ENCODE data around the gene REPIN1. TPM values are rescaled to one million over a fixed set of nuclear protein-coding genes. Genes with fewer than 3 reads are reported as not detected.

REPIN1 gene
- total RNA-seq (190 and 193 TPM in 2 replicates), polyA plus RNA-seq (126 and 165 TPM in 2 replicates), polyA minus RNA-seq (123 and 134 TPM in 2 replicates)
- 61.5 TPM for total RNA-seq (2013)

GRCh38 chr7:150368096-150368883 is at the start of gene REPIN1:
REPIN1 (plus strand) TSS chr7:150368822; CDS start chr7:150369712, 890 bp downstream.
- peak within 1 kb of the TSS; percentile 98 to 99 for H3K27ac ChIP-seq (ENCODE audit: low read length in 2 of 2)
- no peaks in the 10 kb centered on the region for H3K27me3 ChIP-seq (replicated peaks in 1 of 4; ENCODE audit: control extremely low read depth in 1 of 4, control insufficient read depth in 3 of 4, insufficient read depth in 4 of 4, low read length in 3 of 4)
- H3K79me2 ChIP-seq (ENCODE audit: control insufficient read depth, insufficient read depth, low read length): peaks cover 24% of the 10 kb centered on the region
- H3K4me3 Mint-ChIP-seq: peak within 1 kb of the TSS; percentile 92
- POLR2A ChIA-PET: interaction anchor here (0.5 to 6.6 kb wide), 6 partner anchors 11 to 963 kb away, joined by 4 to 120 read pairs (median 8); partner anchors contain the start of gene ZNF775
- peak within 1 kb of the TSS; percentile 98 for H3K27ac Mint-ChIP-seq
- H3K4me2 ChIP-seq (replicated peaks; ENCODE audit: low read depth, low read length, poor library complexity, severe bottlenecking): peak within 1 kb of the TSS; percentile 85
- no peaks in the 10 kb centered on the region for H3K9me3 ChIP-seq (ENCODE audit: control extremely low read depth in 1 of 3, control insufficient read depth in 2 of 3, insufficient read depth in 1 of 3, low read length in 2 of 3)
- peaks cover 0 to 22% of the 10 kb centered on the region in 2 experiments for H3K36me3 ChIP-seq (replicated peaks in 1 of 2; ENCODE audit: control extremely low read depth in 1 of 2, control insufficient read depth in 1 of 2, extremely low read depth in 1 of 2, insufficient read depth in 2 of 2, low read length in 1 of 2)
- H3K4me1 Mint-ChIP-seq: peaks cover 69% of the 10 kb centered on the region
- no peaks in the 10 kb centered on the region for H3K27me3 Mint-ChIP-seq
- no peaks in the 10 kb centered on the region for H3K9me3 Mint-ChIP-seq (ENCODE audit: insufficient read depth)
- peak; percentile 89 for DNase-seq
- peaks cover 20% of the 10 kb centered on the region for H4K20me1 ChIP-seq (ENCODE audit: control insufficient read depth, insufficient read depth, low read length, poor library complexity, severe bottlenecking)
- H3K9ac ChIP-seq (ENCODE audit: low read length): peak within 1 kb of the TSS; percentile 88
- no peak for TF ChIP-seq EZH2 (IDR thresholded peaks at IDR 0.05; ENCODE audit: borderline replicate concordance, insufficient read depth, low read depth, low read length, poor library complexity, severe bottlenecking)
- TF ChIP-seq, protein P1, sequence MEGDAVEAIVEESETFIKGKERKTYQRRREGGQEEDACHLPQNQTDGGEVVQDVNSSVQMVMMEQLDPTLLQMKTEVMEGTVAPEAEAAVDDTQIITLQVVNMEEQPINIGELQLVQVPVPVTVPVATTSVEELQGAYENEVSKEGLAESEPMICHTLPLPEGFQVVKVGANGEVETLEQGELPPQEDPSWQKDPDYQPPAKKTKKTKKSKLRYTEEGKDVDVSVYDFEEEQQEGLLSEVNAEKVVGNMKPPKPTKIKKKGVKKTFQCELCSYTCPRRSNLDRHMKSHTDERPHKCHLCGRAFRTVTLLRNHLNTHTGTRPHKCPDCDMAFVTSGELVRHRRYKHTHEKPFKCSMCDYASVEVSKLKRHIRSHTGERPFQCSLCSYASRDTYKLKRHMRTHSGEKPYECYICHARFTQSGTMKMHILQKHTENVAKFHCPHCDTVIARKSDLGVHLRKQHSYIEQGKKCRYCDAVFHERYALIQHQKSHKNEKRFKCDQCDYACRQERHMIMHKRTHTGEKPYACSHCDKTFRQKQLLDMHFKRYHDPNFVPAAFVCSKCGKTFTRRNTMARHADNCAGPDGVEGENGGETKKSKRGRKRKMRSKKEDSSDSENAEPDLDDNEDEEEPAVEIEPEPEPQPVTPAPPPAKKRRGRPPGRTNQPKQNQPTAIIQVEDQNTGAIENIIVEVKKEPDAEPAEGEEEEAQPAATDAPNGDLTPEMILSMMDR (IDR thresholded peaks at IDR 0.05): no peak
- CTCF ChIA-PET: interaction anchor here (1.5 to 7.3 kb wide), 6 partner anchors 10 to 81 kb away, joined by 3 to 71 read pairs (median 12); a partner anchor contains a TSS
- intact Hi-C loops (cut with micrococcal nuclease): loop anchor here (2.0 to 10.0 kb wide), 3 partner anchors 67 to 691 kb away; partner anchors contain the start of genes ABCB8, ATG9B and SLC4A2
- ATAC-seq (ENCODE audit: low read depth): peak; percentile 49
- under 1% methylated on average over 85 of the region's 85 CpGs for WGBS (ENCODE audit: insufficient coverage)
- peaks cover 57 to 72% of the 10 kb centered on the region in 2 donors for H3K4me1 ChIP-seq (ENCODE audit: control insufficient read depth in 2 of 2, insufficient read depth in 2 of 2, low read length in 2 of 2)
- peak within 1 kb of the TSS; percentile 62 to 98 (median 82) for H3K4me3 ChIP-seq (ENCODE audit: control extremely low read depth in 1 of 5, extremely low read depth in 1 of 5, insufficient read depth in 1 of 5, low read depth in 2 of 5, low read length in 4 of 5)
- peak within 1 kb of the TSS; percentile 76 for H2AFZ ChIP-seq (ENCODE audit: insufficient read depth, low read depth, low read length, poor library complexity, severe bottlenecking)

- H3K4me2 ChIP-seq (replicated peaks; ENCODE audit: low read depth, low read length, poor library complexity, severe bottlenecking): peak overlapping the region; percentile 86
- no peaks in the 10 kb centered on the region for H3K27me3 ChIP-seq (replicated peaks in 1 of 4; ENCODE audit: control extremely low read depth in 1 of 4, control insufficient read depth in 3 of 4, insufficient read depth in 4 of 4, low read length in 3 of 4)
- H4K20me1 ChIP-seq (ENCODE audit: control insufficient read depth, insufficient read depth, low read length, poor library complexity, severe bottlenecking): no peaks in the 10 kb centered on the region
- H3K36me3 ChIP-seq (replicated peaks in 1 of 2; ENCODE audit: control extremely low read depth in 1 of 2, control insufficient read depth in 1 of 2, extremely low read depth in 1 of 2, insufficient read depth in 2 of 2, low read length in 1 of 2): peaks cover 0 to 9% of the 10 kb centered on the region in 2 experiments
- Mint-ChIP-seq H3K4me3 (peak overlapping the region; percentile 99), H3K9me3 (ENCODE audit: insufficient read depth) (no peaks in the 10 kb centered on the region), H3K27ac (peak overlapping the region; percentile 98), H3K27me3 (no peaks in the 10 kb centered on the region), H3K4me1 (peaks cover 48% of the 10 kb centered on the region)
- ATAC-seq (ENCODE audit: low read depth): no peak
- ChIA-PET POLR2A (no interaction called here), CTCF (no interaction called here)
- WGBS (ENCODE audit: insufficient coverage): 100% methylated on average over 3 of the region's 3 CpGs
- H2AFZ ChIP-seq (ENCODE audit: insufficient read depth, low read depth, low read length, poor library complexity, severe bottlenecking): no peak overlapping the region
- intact Hi-C loops (cut with micrococcal nuclease): loop anchor here (5.0 kb wide), 2 partner anchors 36 to 56 kb away; partner anchors contain the start of gene ZNF775
- H3K79me2 ChIP-seq (ENCODE audit: control insufficient read depth, insufficient read depth, low read length): peaks cover 10% of the 10 kb centered on the region
- no peak for DNase-seq
- H3K4me3 ChIP-seq (ENCODE audit: control extremely low read depth in 1 of 5, extremely low read depth in 1 of 5, insufficient read depth in 1 of 5, low read depth in 2 of 5, low read length in 4 of 5): no peak overlapping the region
- peaks cover 11 to 34% of the 10 kb centered on the region in 2 donors for H3K4me1 ChIP-seq (ENCODE audit: control insufficient read depth in 2 of 2, insufficient read depth in 2 of 2, low read length in 2 of 2)
- TF ChIP-seq EZH2 (IDR thresholded peaks at IDR 0.05; ENCODE audit: borderline replicate concordance, insufficient read depth, low read depth, low read length, poor library complexity, severe bottlenecking): no peak
- TF ChIP-seq, protein P1 (IDR thresholded peaks at IDR 0.05): no peak
- H3K27ac ChIP-seq (ENCODE audit: low read length in 2 of 2): no peak overlapping the region
- H3K9ac ChIP-seq (ENCODE audit: low read length): no peak overlapping the region
- H3K9me3 ChIP-seq (ENCODE audit: control extremely low read depth in 1 of 3, control insufficient read depth in 2 of 3, insufficient read depth in 1 of 3, low read length in 2 of 3): peaks cover 0 to 4% (median 0%) of the 10 kb centered on the region in 3 donors
These were observed 46.9 kb upstream of the REPIN1 start for GRCh38 chr7:150321788-150322113.
